ENCODE results near the gene MLKL.
"Not testable (repeated sequence)": the region's sequence is repeated elsewhere in the genome, so short reads cannot be mapped to it uniquely, and the experiment has no call there.

MLKL gene

GRCh38 chr16:74699666-74700065 is 996 bp downstream of the MLKL start:
- DNase-seq (ENCODE audit: low read depth): no peak

GRCh38 chr16:74698222-74698621 is 2.4 kb downstream of the MLKL start:
- DNase-seq (ENCODE audit: low read depth): no peak

GRCh38 chr16:74695450-74696422 is 4.9 kb downstream of the MLKL start:
- DNase-seq (ENCODE audit: low read depth): peak; percentile 68

- no peak for DNase-seq (ENCODE audit: low read depth)
These were observed 9.4 kb downstream of the MLKL start for GRCh38 chr16:74691093-74691855.

GRCh38 chr16:74682556-74682955 is 18.1 kb downstream of the MLKL start:
- DNase-seq (ENCODE audit: low read depth): no peak

GRCh38 chr16:74680681-74681080 is 20.0 kb downstream of the MLKL start:
- DNase-seq (ENCODE audit: low read depth): no peak

- no peak for DNase-seq (ENCODE audit: low read depth)
These were observed 20.7 kb downstream of the MLKL start for GRCh38 chr16:74679983-74680382.

- DNase-seq (ENCODE audit: low read depth): no peak
These were observed 22.8 kb downstream of the MLKL start for GRCh38 chr16:74677868-74678267.

- no peak for DNase-seq (ENCODE audit: low read depth)
These were observed 26.8 kb downstream of the MLKL start for GRCh38 chr16:74673876-74674275.

- not testable (repeated sequence) for DNase-seq (ENCODE audit: low read depth)
These were observed 31.8 kb downstream of the MLKL start for GRCh38 chr16:74668877-74669276.

- no peak for DNase-seq (ENCODE audit: low read depth)
These were observed 33.4 kb downstream of the MLKL start for GRCh38 chr16:74667255-74667700.

- DNase-seq (ENCODE audit: low read depth): peak; percentile 99
These were observed 34.0 kb downstream of the MLKL start, which contains the start of gene RFWD3 for GRCh38 chr16:74666425-74667254. Gene RFWD3, minus strand, starts transcription at chr16:74666877. Its CDS starts 5,428 bp downstream, at chr16:74661449.

GRCh38 chr16:74666010-74666421 is 34.6 kb downstream of the MLKL start:
- DNase-seq (ENCODE audit: low read depth): no peak

- no peak for DNase-seq (ENCODE audit: low read depth)
These were observed 39.6 kb downstream of the MLKL start for GRCh38 chr16:74661064-74661463.

- no peak for DNase-seq (ENCODE audit: low read depth)
These were observed 40.3 kb downstream of the MLKL start for GRCh38 chr16:74660383-74660782.

- DNase-seq (ENCODE audit: low read depth): no peak
These were observed 41.6 kb downstream of the MLKL start for GRCh38 chr16:74659041-74659440.

- DNase-seq (ENCODE audit: low read depth): no peak
These were observed 42.6 kb downstream of the MLKL start for GRCh38 chr16:74657870-74658642.

GRCh38 chr16:74654536-74655050 is 46.1 kb downstream of the MLKL start:
- no peak for DNase-seq (ENCODE audit: low read depth)

- DNase-seq (ENCODE audit: low read depth): not testable (repeated sequence)
These were observed 47.8 kb downstream of the MLKL start for GRCh38 chr16:74652883-74653282.

GRCh38 chr16:74652249-74652648 is 48.4 kb downstream of the MLKL start:
- no peak for DNase-seq (ENCODE audit: low read depth)

GRCh38 chr16:74651841-74652240 is 48.8 kb downstream of the MLKL start:
- no peak for DNase-seq (ENCODE audit: low read depth)

Data from HS-5 (cell line).